HepG2 (cell line): Measurements from ENCODE around the gene PLPP7. TPM values are rescaled to one million over a fixed set of nuclear protein-coding genes. Genes with fewer than 3 reads are reported as not detected.

Source experiments
- ATAC-seq: fragments of 200-7000 bp; cut with Tn5 transposase; 3 replicates; pipeline ENCODE4 v1.9.1; 2020; ENCODE audit warnings: mild to moderate bottlenecking, moderate library complexity
- BruUV-seq: library from RNA; stranded (reverse); fragments of 400-500 nt; replicated peaks from 2 replicates; lab custom pipeline; 2021; lab: Mats Ljungman, UMichigan
- CTCF ChIA-PET: fragments of 300-600 bp; formaldehyde crosslinking; extraction: SDS; loops from one replicate; lab custom pipeline; 2021; ENCODE audit warnings: low total read pairs, inconsistent platforms, low intra/inter-chr PET ratio; lab: Yijun Ruan, JAX
- POLR2A ChIA-PET: fragments of 350-600 bp; sonication (Branson Sonifier 250); formaldehyde crosslinking; loops from one replicate; lab custom pipeline; 2020; ENCODE audit warnings: antibody characterized with exemption, inconsistent platforms; lab: Yijun Ruan, JAX
- DNase-seq: peaks from one replicate; pipeline ENCODE4 v3.0.0-alpha.2; 2015; ENCODE audit warnings: low spot score
- FAIRE-seq: peaks from 3 replicates; lab custom pipeline; 2011; peaks lifted over from hg19 to GRCh38; lab: Jason Lieb, UNC
- H2AFZ ChIP-seq: one replicate; pipeline ENCODE4 v1.6.1; 2011; ENCODE audit warnings: low read length, inconsistent platforms
- H3K27ac ChIP-seq: fragments of 300-600 bp; 3 replicates; pipeline ENCODE4 v1.8.0; 2011; ENCODE audit warnings: mixed run types, mild to moderate bottlenecking, mixed read lengths, low read length, inconsistent platforms; ENCODE audit not compliant: insufficient read depth; ENCODE audit errors: extremely low read length
- H3K27me3 ChIP-seq, 2 experiments: fragments of 200-600 bp in 1 of 2; 2 replicates in 1 of 2; 3 replicates in 1 of 2; pipeline versions ENCODE4 v1.6.0 to v1.8.0; 2011; ENCODE audit warnings: low read length in 2 of 2, mild to moderate bottlenecking in 2 of 2, moderate library complexity in 2 of 2, inconsistent platforms in 1 of 2; ENCODE audit not compliant: insufficient read depth in 2 of 2, control insufficient read depth in 1 of 2
- H3K36me3 ChIP-seq, 2 experiments: fragments of 200-600 bp in 1 of 2; replicated peaks in 1 of 2; 2 replicates in 1 of 2; 3 replicates in 1 of 2; pipeline versions ENCODE4 v1.5.1 to v1.8.0; 2011; ENCODE audit warnings: low read length in 2 of 2, inconsistent platforms in 1 of 2; ENCODE audit not compliant: insufficient read depth in 2 of 2, control insufficient read depth in 1 of 2
- H3K4me1 ChIP-seq: 2 replicates; pipeline ENCODE4 v1.5.1; 2012; ENCODE audit warnings: low read length, inconsistent platforms; ENCODE audit not compliant: insufficient read depth
- H3K4me2 ChIP-seq: 2 replicates; pipeline ENCODE4 v1.6.0; 2011; ENCODE audit warnings: low read depth, low read length, inconsistent platforms
- H3K4me3 ChIP-seq, 3 experiments: fragments of 200-600 bp in 1 of 3; sonication (generic), shearing (Covaris generic) in 1 of 3; replicated peaks in 1 of 3; 2 replicates each; pipeline ENCODE4 v1.5.1; 2011 to 2016; ENCODE audit warnings: low read length in 3 of 3, inconsistent platforms in 2 of 3, low read depth in 2 of 3, mild to moderate bottlenecking in 2 of 3, control low read depth in 1 of 3, mixed read lengths in 1 of 3; ENCODE audit not compliant: insufficient read depth in 1 of 3
- H3K79me2 ChIP-seq: one replicate; pipeline ENCODE4 v1.6.1; 2011; ENCODE audit warnings: low read length, inconsistent platforms; ENCODE audit not compliant: insufficient read depth
- H3K9ac ChIP-seq: 2 replicates; pipeline ENCODE4 v1.6.0; 2011; ENCODE audit warnings: mild to moderate bottlenecking, low read depth, low read length, inconsistent platforms; ENCODE audit not compliant: insufficient read depth
- H3K9me3 ChIP-seq: 2 replicates; pipeline ENCODE4 v1.5.1; 2012; ENCODE audit warnings: mild to moderate bottlenecking, low read length
- H4K20me1 ChIP-seq: 2 replicates; pipeline ENCODE4 v1.6.0; 2011; ENCODE audit warnings: inconsistent platforms, mild to moderate bottlenecking, low read length, moderate library complexity; ENCODE audit not compliant: insufficient read depth
- AGO2 ChIP-seq: fragments of 200-400 bp; formaldehyde crosslinking; optimal IDR thresholded peaks from 2 replicates; pipeline ENCODE3; 2017; ENCODE audit warnings: mild to moderate bottlenecking, low read depth, low read length, moderate library complexity
- GMEB1 ChIP-seq: sonication (generic); formaldehyde crosslinking; IDR thresholded peaks from 2 replicates; pipeline ENCODE4 v1.5.1; 2020; ENCODE audit warnings: missing genetic modification reagents, mild to moderate bottlenecking, borderline replicate concordance
- ZMYM3 ChIP-seq: sonication (generic); formaldehyde crosslinking; IDR thresholded peaks from 2 replicates; pipeline ENCODE4 v1.5.1; 2020; ENCODE audit warnings: mild to moderate bottlenecking, missing genetic modification reagents
- ZNF629 ChIP-seq: sonication (generic); formaldehyde crosslinking; conservative IDR thresholded peaks from 2 replicates; pipeline ENCODE4 v1.5.0; 2020; ENCODE audit warnings: missing genetic modification reagents
- WGBS: methylation state at CpG from one replicate; pipeline ENCODE4 v1.1.6; 2017; ENCODE audit warnings: low lambda C conversion rate; 5-methylcytosine and 5-hydroxymethylcytosine counted together
- in situ Hi-C: cut with HindIII; loops from 2 replicates; pipeline ENCODE4 v1.10.0; 2017; ENCODE audit warnings: low pct_unique_long_range_greater_than_20kb; ENCODE audit not compliant: extremely low pct_ligation_motif_present
- intact Hi-C: fragments of 100-400 bp; cut with micrococcal nuclease; formaldehyde crosslinking; loops from one replicate; pipeline ENCODE4 v1.10.0; 2022; ENCODE audit not compliant: unreplicated experiment
- polyA plus RNA-seq, 8 experiments: library from polyadenylated mRNA; depleted of rRNA in 3 of 8; stranded (reverse) in 7 of 8; unstranded in 1 of 8; fragments of >200 nt; fragmentation: Illumina TruSeq in 4 of 8; extraction: Trizol in 4 of 8; gene quantifications; 2 replicates each; pipeline versions ENCODE4 v1.2.1 to v1.2.3, GENCODE V29; 2011 to 2016; ENCODE audit warnings: low read depth in 4 of 8, missing spikeins in 1 of 8, mixed read lengths in 1 of 8; ENCODE audit not compliant: insufficient read depth in 1 of 8
- total RNA-seq, 5 experiments: library from RNA; depleted of rRNA; stranded (reverse); fragments of >200 nt; fragmentation: Illumina TruSeq; extraction: Trizol; gene quantifications; 2 replicates each; pipeline ENCODE4 v1.2.3, GENCODE V29; 2016; ENCODE audit warnings: low read depth in 1 of 5

Gene PLPP7
- total and polyA plus RNA-seq, 2 of the 13 experiments (the other 11 are each of a cell fraction or from before 2014, with no cell fraction given), result 0.33 to 1.2 TPM

GRCh38 chr9:131291795-131292315, 2.3 kb downstream of the PLPP7 start:
- H3K79me2 ChIP-seq, result no peaks in the 10 kb centered on the region
- intact Hi-C loops (no loop called here), in situ Hi-C loops (no loop called here)
- no peak overlapping the region for H2AFZ ChIP-seq
- peaks cover 33% of the 10 kb centered on the region for H3K4me1 ChIP-seq
- ChIA-PET POLR2A (no interaction called here), CTCF (no interaction called here)
- H3K4me3 ChIP-seq, result no peak overlapping the region
- H3K9me3 ChIP-seq, result no peaks in the 10 kb centered on the region
- no peaks in the 10 kb centered on the region for H4K20me1 ChIP-seq
- peaks cover 4 to 21% of the 10 kb centered on the region in 2 experiments; a peak in 3 of 5 replicates for H3K27me3 ChIP-seq
- WGBS, result 63% methylated on average over 3 of the region's 7 CpGs
- H3K9ac ChIP-seq, result no peak overlapping the region
- DNase-seq (no peak), ATAC-seq (no peak), FAIRE-seq (no peak)
- no TSS peak for BruUV-seq
- no peaks in the 10 kb centered on the region for H3K36me3 ChIP-seq
- H3K4me2 ChIP-seq, result no peak overlapping the region
- no peak overlapping the region for H3K27ac ChIP-seq
- TF ChIP-seq ZMYM3 (CRISPR knock-in tag) (0 out of 2 replicates have a peak, but pooled peaks have one; percentile 30), ZNF629 (CRISPR knock-in tag) (peak; percentile 81), AGO2 (no peak)

GRCh38 chr9:131292937-131293336, 3.4 kb downstream of the PLPP7 start:
- CTCF ChIA-PET, result no interaction called here

More at GRCh38 chr9:131292937-131293336, 3.4 kb downstream of the PLPP7 start:
- POLR2A ChIA-PET, result no interaction called here
- FAIRE-seq (no peak), ATAC-seq (no peak), DNase-seq (no peak)
- H3K36me3 ChIP-seq, result no peaks in the 10 kb centered on the region
- no peaks in the 10 kb centered on the region for H3K9me3 ChIP-seq
- no peak overlapping the region for H3K9ac ChIP-seq
- intact Hi-C loops (no loop called here), in situ Hi-C loops (no loop called here)
- no peak overlapping the region for H3K4me2 ChIP-seq
- peaks cover 30% of the 10 kb centered on the region for H3K4me1 ChIP-seq
- no peak overlapping the region for H2AFZ ChIP-seq
- no TSS peak for BruUV-seq
- no peaks in the 10 kb centered on the region for H4K20me1 ChIP-seq
- no peak overlapping the region for H3K27ac ChIP-seq
- TF ChIP-seq GMEB1 (no peak), ZNF629 (CRISPR knock-in tag) (peak; percentile 75)
- WGBS, result 75% methylated on average over 8 of the region's 10 CpGs
- H3K27me3 ChIP-seq, result peaks cover 4 to 12% of the 10 kb centered on the region in 2 experiments; a peak in 4 of 5 replicates
- no peak overlapping the region for H3K4me3 ChIP-seq
- no peaks in the 10 kb centered on the region for H3K79me2 ChIP-seq
